Measurements from ENCODE around the gene CALR3. TPM values are rescaled to one million over a fixed set of nuclear protein-coding genes. Genes with fewer than 3 reads are reported as not detected.
A peak's percentile ranks its signal among the peaks of the same experiment; 100 is the strongest.

Gene CALR3
- total RNA-seq, 2 donors from 2014 or later: not detected

GRCh38 chr19:16532440-16533234 lies 36.7 kb upstream of the CALR3 start:
- H3K27ac ChIP-seq: no peak overlapping the region
- H3K4me1 ChIP-seq: no peaks in the 10 kb centered on the region
- no peak for DNase-seq (ENCODE audit: low spot score)
- no peaks in the 10 kb centered on the region for H3K27me3 ChIP-seq
- H3K4me3 ChIP-seq: no peak overlapping the region
- peaks cover 80% of the 10 kb centered on the region for H3K36me3 ChIP-seq
- no peaks in the 10 kb centered on the region for H3K9me3 ChIP-seq
- TF ChIP-seq CTCF (IDR thresholded peaks at IDR 0.05): no peak

- H3K4me3 ChIP-seq: no peak overlapping the region
- no peak for DNase-seq (ENCODE audit: low spot score)
- no peaks in the 10 kb centered on the region for H3K27me3 ChIP-seq
- H3K4me1 ChIP-seq: no peaks in the 10 kb centered on the region
- H3K36me3 ChIP-seq: peaks cover 93% of the 10 kb centered on the region
- H3K27ac ChIP-seq: no peak overlapping the region
- H3K9me3 ChIP-seq: no peaks in the 10 kb centered on the region
- no peak for TF ChIP-seq CTCF (IDR thresholded peaks at IDR 0.05)
Measured at GRCh38 chr19:16531380-16531669, 35.4 kb upstream of the CALR3 start.

- peaks cover 99% of the 10 kb centered on the region for H3K36me3 ChIP-seq
- H3K4me3 ChIP-seq: no peak overlapping the region
- H3K27me3 ChIP-seq: no peaks in the 10 kb centered on the region
- H3K9me3 ChIP-seq: no peaks in the 10 kb centered on the region
- H3K4me1 ChIP-seq: no peaks in the 10 kb centered on the region
- no peak for DNase-seq (ENCODE audit: low spot score)
- TF ChIP-seq CTCF (IDR thresholded peaks at IDR 0.05): no peak
- H3K27ac ChIP-seq: no peak overlapping the region
Measured at GRCh38 chr19:16530540-16531379, 34.8 kb upstream of the CALR3 start.

GRCh38 chr19:16529466-16530144 lies 33.6 kb upstream of the CALR3 start:
- Histone ChIP-seq H3K27me3 (no peaks in the 10 kb centered on the region), H3K27ac (no peak overlapping the region), H3K36me3 (peaks cover 99% of the 10 kb centered on the region), H3K9me3 (no peaks in the 10 kb centered on the region), H3K4me3 (no peak overlapping the region), H3K4me1 (no peaks in the 10 kb centered on the region)
- no peak for TF ChIP-seq CTCF (IDR thresholded peaks at IDR 0.05)
- no peak for DNase-seq (ENCODE audit: low spot score)

GRCh38 chr19:16527971-16528521 lies 32.1 kb upstream of the CALR3 start:
- Histone ChIP-seq H3K4me3 (no peak overlapping the region), H3K27me3 (no peaks in the 10 kb centered on the region), H3K4me1 (no peaks in the 10 kb centered on the region), H3K27ac (no peak overlapping the region), H3K9me3 (no peaks in the 10 kb centered on the region), H3K36me3 (peaks cover 98% of the 10 kb centered on the region)
- no peak for DNase-seq (ENCODE audit: low spot score)
- TF ChIP-seq CTCF (IDR thresholded peaks at IDR 0.05): peak in 1 of 2 donors; percentile 20

All from right atrium auricular region (tissue), 2 donors.